ENCODE results near the gene YWHAQ.

The YWHAQ gene

GRCh38 chr2:9657083-9657482 is 26.3 kb upstream of the YWHAQ start:
- CTCF ChIA-PET: interaction anchor here (1.2 to 2.2 kb wide), 6 partner anchors 12 to 114 kb away, joined by 3 to 11 read pairs (median 4); partner anchors contain the start of gene YWHAQ
- POLR2A ChIA-PET: interaction anchor here (0.5 to 0.8 kb wide), 2 partner anchors 27 to 48 kb away, joined by 3 to 4 read pairs; partner anchors contain the start of gene YWHAQ
- no peak for TF ChIP-seq CTCF (IDR thresholded peaks at IDR 0.05; ENCODE audit: control extremely low read depth, extremely low read depth, low read depth, missing control alignments)
- no peak for DNase-seq (ENCODE audit: extremely low spot score)

GRCh38 chr2:9656270-9656766 is 25.5 kb upstream of the YWHAQ start:
- peak; percentile 84 for DNase-seq (ENCODE audit: extremely low spot score)
- TF ChIP-seq CTCF (IDR thresholded peaks at IDR 0.05; ENCODE audit: control extremely low read depth, extremely low read depth, low read depth, missing control alignments): no peak
- POLR2A ChIA-PET: interaction anchor here (0.5 to 0.8 kb wide), 2 partner anchors 26 to 48 kb away, joined by 3 to 4 read pairs; partner anchors contain the start of gene YWHAQ

GRCh38 chr2:9655441-9656269 is 24.9 kb upstream of the YWHAQ start:
- ChIA-PET POLR2A (interaction anchor here (0.8 to 1.4 kb wide), 2 partner anchors 25 to 26 kb away, joined by 3 to 13 read pairs; partner anchors contain the start of gene YWHAQ), CTCF (interaction anchor here (0.9 to 1.3 kb wide), 4 partner anchors 18 to 144 kb away, joined by 3 to 4 read pairs (median 3); no protein-coding TSS in a partner anchor)
- peak; percentile 57 for DNase-seq (ENCODE audit: extremely low spot score)
- no peak for TF ChIP-seq CTCF (IDR thresholded peaks at IDR 0.05; ENCODE audit: control extremely low read depth, extremely low read depth, low read depth, missing control alignments)

More at GRCh38 chr2:9656270-9656766, 25.5 kb upstream of the YWHAQ start:
- CTCF ChIA-PET: interaction anchor here (1.3 to 2.2 kb wide), 4 partner anchors 12 to 114 kb away, joined by 3 to 11 read pairs (median 4); partner anchors contain the start of gene YWHAQ

- ChIA-PET CTCF (interaction anchor here (1.3 to 1.4 kb wide), 2 partner anchors 22 to 116 kb away, joined by 3 read pairs; no protein-coding TSS in a partner anchor), POLR2A (interaction anchor here (1.4 kb wide), 1 partner anchor 24 kb away, joined by 13 read pairs; the partner anchor contains the start of gene YWHAQ)
- TF ChIP-seq CTCF (IDR thresholded peaks at IDR 0.05; ENCODE audit: control extremely low read depth, extremely low read depth, low read depth, missing control alignments): no peak
- DNase-seq (ENCODE audit: extremely low spot score): no peak
Measured at GRCh38 chr2:9654452-9655100, 23.8 kb upstream of the YWHAQ start.

- no peak for TF ChIP-seq CTCF (IDR thresholded peaks at IDR 0.05; ENCODE audit: control extremely low read depth, extremely low read depth, low read depth, missing control alignments)
- CTCF ChIA-PET: interaction anchor here (1.4 kb wide), 1 partner anchor 116 kb away, joined by 3 read pairs; no protein-coding TSS in a partner anchor
- DNase-seq (ENCODE audit: extremely low spot score): no peak
- POLR2A ChIA-PET: no interaction called here
Measured at GRCh38 chr2:9653485-9654271, 22.9 kb upstream of the YWHAQ start.

All from GM10248 (cell line).